Measurements from ENCODE around the gene EFNB2. TPM values are rescaled to one million over a fixed set of nuclear protein-coding genes. Genes with fewer than 3 reads are reported as not detected.

The EFNB2 gene
- total RNA-seq, 1 donor from 2014 or later, result 20.5 TPM

DNA sequence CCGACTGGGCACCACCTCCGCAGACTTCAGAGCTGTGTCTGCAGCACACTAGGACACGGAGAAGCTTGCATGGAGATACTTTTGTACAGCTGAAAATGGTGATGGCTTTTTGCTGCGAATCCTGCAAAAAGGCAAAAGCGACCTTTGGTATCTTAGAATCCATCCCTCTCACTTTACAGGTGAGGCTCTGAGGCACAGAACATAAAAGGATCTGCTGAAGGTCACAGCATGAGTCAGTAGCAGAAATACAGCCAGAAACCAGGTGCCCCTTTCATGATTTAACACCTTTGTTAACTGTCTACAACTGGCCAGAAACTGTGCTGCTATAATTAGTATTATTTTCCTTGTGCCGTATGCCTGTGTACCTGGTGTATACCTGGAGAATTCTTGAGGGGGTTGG, 48.3 kb downstream of the EFNB2 start:
- DNase-seq (ENCODE audit: low spot score), result no peak

DNA sequence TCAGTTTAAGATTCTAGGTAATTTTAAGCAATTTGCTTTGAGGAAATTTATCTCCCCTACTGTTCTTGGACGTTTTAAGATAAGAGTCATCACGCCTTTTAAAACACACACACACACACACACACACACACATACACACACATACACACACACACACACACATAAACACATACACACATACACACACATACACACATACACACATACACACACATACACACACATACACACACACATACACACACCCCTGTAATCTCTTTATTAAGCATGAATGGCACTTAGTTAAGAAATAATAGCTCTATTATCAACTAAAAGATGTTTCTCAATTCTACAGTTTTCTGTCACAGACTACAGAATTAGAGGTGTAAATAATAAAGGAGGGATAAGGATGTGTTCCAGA, 49.2 kb downstream of the EFNB2 start:
- no peak for DNase-seq (ENCODE audit: low spot score)

GRCh38 chr13:106484537-106485193, 50.8 kb downstream of the EFNB2 start:
- peak; percentile 92 for DNase-seq (ENCODE audit: low spot score)

GRCh38 chr13:106484084-106484483, 51.4 kb downstream of the EFNB2 start:
- DNase-seq (ENCODE audit: low spot score), result no peak

GRCh38 chr13:106481919-106482318, 53.5 kb downstream of the EFNB2 start:
- no peak for DNase-seq (ENCODE audit: low spot score)

DNA sequence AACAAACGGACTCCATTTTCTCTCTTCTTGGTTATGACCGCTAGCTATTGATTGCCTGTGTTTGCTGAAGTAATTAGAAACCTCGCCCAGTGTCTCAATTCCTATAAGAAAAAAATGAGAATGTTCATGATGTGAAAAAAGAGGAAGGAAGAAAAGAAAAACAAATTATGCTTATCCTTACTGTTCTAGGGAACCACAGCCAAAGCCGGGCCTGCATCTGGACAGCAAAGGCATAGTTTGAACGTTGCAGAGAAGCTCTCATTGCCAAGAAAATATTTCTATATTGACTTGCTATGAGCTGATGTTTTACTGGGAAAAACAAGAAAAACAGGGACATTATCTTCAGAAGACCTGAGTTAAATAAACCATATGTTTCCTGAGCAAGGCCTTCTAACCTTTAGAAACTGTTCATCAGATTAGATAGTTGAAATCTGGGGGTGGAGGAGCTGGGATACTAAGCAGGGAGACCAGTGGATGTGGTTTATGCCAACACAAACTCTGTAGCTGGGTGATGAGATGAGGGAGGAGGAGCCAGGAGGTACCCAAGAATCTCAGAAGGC, 55.0 kb downstream of the EFNB2 start:
- peak; percentile 72 for DNase-seq (ENCODE audit: low spot score)

GRCh38 chr13:106479929-106480328, 55.5 kb downstream of the EFNB2 start:
- DNase-seq (ENCODE audit: low spot score), result no peak

DNA sequence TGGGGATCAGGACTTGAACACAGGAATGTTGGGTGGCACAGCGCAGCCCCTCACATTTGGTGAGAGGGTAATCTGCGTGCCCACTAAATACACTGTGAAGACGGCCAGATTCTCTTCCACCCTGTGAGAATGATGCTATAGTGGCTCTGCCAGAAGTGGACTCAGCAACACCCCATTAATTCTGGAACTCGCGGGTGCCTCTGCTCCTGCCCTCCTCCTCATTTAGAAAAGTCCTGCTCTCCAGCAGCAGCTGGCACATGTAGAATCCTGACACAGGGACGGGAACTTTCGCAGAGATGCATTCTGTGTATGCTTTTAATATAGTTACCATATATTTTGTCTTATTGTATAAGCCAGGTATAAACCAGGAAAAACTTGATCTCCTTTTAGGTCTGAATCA, 57.3 kb downstream of the EFNB2 start:
- DNase-seq (ENCODE audit: low spot score), result no peak

- no peak for DNase-seq (ENCODE audit: low spot score)
These were observed 58.2 kb downstream of the EFNB2 start for GRCh38 chr13:106477303-106477702.

DNA sequence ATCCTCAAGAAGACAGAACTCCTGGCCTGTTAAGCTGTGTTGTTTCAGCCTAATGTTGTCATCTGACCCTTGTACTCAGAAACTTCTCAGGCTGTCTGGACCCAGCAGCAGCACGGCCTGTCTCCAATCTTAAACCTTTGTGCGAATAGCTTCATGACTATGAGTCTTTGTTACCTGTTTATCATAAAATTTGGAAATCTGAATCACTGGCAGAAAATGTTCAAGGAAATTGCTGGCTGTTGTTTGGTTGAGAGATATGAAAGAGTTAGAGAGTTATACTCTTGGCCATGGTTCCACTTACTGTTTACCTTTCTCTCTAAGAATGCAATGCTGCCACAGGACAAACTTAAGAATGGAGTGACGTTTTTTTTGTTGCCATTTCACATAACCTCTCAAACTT, 59.6 kb downstream of the EFNB2 start:
- no peak for DNase-seq (ENCODE audit: low spot score)

- DNase-seq (ENCODE audit: low spot score), result no peak
These were observed 60.5 kb downstream of the EFNB2 start for GRCh38 chr13:106474912-106475311.

DNA sequence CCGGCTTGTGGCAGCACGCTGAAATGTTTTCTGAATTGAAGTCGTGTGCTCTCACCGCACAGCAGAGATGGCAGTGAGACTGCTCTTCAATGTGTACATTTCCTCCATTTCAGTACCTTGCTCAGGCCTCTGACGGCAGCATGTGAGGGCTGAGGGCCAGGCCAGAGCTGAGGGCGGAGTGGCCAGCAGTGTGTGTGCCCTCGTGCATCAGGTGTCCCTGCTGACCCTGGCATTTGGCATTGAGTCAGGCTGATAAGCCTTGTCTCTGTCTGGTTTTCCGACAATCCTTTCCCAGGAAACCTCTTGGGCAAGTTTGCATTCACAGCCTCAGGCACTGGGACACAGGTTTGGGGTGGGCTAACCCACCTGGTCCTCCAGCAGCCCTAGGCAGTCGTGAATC, 62.3 kb downstream of the EFNB2 start:
- no peak for DNase-seq (ENCODE audit: low spot score)

DNA sequence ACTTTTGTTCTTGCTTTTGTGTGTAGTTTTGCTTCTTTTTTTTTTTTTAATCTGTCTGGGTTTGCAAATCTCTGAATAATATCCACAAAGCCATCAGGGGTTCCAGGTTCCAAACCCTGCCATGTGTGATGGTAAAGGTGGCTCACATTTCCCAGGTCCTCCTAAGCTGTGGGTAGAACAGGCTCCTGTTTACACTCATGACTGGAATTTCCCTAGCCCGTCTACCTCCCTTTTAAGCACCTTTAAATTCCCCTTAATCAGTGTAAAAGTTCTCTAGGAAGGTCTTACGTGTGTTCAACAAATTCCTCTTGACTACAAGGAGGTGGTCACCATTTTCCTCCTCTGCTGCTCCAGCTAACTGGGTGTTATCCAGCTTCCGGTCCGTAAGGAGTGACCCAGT, 62.8 kb downstream of the EFNB2 start:
- DNase-seq (ENCODE audit: low spot score), result no peak

- peak; percentile 99 for DNase-seq (ENCODE audit: low spot score)
These were observed 63.4 kb downstream of the EFNB2 start for GRCh38 chr13:106471957-106472543.

- DNase-seq (ENCODE audit: low spot score), result no peak
These were observed 64.9 kb downstream of the EFNB2 start for GRCh38 chr13:106470576-106470975.

GRCh38 chr13:106468744-106469590, 66.5 kb downstream of the EFNB2 start:
- no peak for DNase-seq (ENCODE audit: low spot score)

DNA sequence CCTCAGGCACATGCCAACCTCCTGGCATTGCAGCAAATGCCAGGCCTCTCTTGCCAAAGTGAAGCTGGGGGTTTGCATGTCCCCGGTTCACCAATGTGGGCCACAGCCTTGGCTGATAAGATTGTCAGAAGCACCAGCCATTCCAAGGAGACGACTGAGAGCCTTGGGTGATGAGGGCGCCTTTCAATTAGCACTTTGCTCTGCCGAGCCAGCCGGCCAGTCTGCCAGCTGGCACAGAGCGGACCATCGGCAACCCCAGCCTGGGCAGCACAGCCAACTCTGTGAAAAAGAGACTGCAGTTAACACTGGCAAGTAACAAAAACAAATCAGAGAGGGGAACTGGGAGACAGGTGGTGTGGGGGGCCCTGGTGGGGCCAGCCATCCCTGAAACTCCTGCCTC, 67.3 kb downstream of the EFNB2 start:
- no peak for DNase-seq (ENCODE audit: low spot score)

DNA sequence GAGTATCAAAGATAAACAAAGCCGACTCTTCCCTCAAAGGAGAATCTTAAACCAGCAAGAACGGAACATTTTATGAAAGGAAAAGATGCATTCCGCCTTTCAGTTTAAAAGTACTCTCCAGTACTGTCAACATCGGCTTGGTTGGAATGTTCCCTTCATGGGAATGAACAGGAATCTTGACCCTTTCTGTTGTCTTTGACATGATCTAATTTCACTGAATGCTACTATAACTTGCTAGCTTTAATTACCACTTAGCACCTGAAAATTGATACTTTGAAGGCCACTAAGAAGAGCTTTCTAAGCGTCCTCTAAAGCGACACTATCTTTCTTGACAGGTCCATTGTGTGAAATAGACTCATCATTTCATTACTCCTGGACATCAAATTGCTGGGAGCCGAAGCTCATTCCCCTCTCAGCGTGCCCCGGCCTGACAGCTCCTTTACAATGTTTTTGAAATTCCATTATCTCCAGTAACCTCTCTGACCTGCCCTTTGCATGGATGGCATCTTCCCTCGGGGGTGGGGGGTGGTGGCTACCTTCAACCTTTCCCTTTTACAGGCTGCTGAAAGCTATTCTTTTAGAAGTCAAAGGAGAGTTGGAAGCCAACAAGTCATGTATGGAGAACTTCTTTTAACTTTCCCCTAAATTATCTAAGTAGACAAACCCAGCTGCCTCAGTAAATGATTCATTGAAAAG, 67.9 kb downstream of the EFNB2 start:
- no peak for DNase-seq (ENCODE audit: low spot score)

- no peak for DNase-seq (ENCODE audit: low spot score)
These were observed 68.6 kb downstream of the EFNB2 start for GRCh38 chr13:106466691-106467426.

DNA sequence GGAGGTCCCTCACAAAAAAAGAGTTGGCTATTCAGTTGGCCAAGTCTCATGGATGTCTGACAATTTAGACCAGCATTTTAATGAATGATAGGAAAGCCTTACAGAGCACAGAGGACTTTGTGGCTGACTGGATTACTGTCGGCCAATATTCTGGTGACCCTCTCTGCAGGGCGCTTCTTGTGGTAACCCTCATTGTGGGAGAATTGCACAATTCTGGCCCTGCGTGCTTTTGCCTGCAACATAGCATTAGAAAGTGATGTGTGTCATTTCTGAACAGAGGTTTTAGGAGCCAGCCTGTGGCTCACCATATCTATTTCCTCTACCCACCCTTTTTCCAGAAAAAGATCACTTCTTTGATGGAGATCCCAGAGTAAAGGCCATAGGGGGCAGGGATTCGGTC, 71.4 kb downstream of the EFNB2 start:
- no peak for DNase-seq (ENCODE audit: low spot score)

DNA sequence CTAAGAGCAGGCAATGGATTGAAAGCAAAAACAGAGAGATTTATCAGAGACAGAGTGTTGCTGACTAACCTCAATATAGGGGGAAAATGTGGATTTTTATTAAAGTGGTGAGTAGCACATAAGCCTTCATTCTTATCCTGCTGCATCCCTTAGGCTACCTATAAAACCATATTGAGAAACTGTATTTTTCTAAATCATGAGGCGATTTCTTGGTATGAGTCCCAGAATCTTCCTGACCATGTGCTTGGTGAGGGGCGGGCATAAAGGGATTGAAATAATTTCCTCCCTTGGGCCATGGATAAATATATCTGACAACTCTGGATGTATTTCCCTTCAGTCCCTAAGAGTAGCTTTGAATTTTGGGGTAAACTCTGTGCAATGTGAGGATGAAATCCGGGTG, 72.8 kb downstream of the EFNB2 start:
- DNase-seq (ENCODE audit: low spot score), result peak; percentile 62

All from umbilical cord (tissue), 2 donors.